ENCODE measurements around the gene CRHR2.
"Not testable (repeated sequence)": the region's sequence is repeated elsewhere in the genome, so short reads cannot be mapped to it uniquely, and the experiment has no call there.

The CRHR2 gene

GRCh38 chr7:30722671-30723070 lies 40.4 kb upstream of the CRHR2 start:
- Histone ChIP-seq H3K9me3 (ENCODE audit: low read length) (peaks cover 3% of the 10 kb centered on the region; the same call in 1 of the 2 replicates), H3K9me2 (ENCODE audit: low read depth, low read length) (no peaks in the 10 kb centered on the region), H3K4me1 (ENCODE audit: insufficient read depth, low read length, severe bottlenecking) (peaks cover 13% of the 10 kb centered on the region), H3F3A (ENCODE audit: insufficient read depth, low read length) (no peaks in the 10 kb centered on the region), H3K27ac (ENCODE audit: low read depth, low read length, poor library complexity, severe bottlenecking) (no peak overlapping the region), H2AFZ (ENCODE audit: low read length) (no peak overlapping the region), H3K9ac (ENCODE audit: low read length) (no peak overlapping the region), H3K27me3 (ENCODE audit: insufficient read depth, low read length) (peaks cover 7% of the 10 kb centered on the region; the same call in 1 of the 2 replicates), H4K20me1 (ENCODE audit: insufficient read depth, low read length) (no peaks in the 10 kb centered on the region), H3K79me2 (ENCODE audit: insufficient read depth, low read length) (no peaks in the 10 kb centered on the region), H3K4me3 (ENCODE audit: low read depth, low read length, poor library complexity, severe bottlenecking) (no peak overlapping the region), H3K4me2 (ENCODE audit: low read length) (no peak overlapping the region), H3K36me3 (ENCODE audit: insufficient read depth, low read length) (no peaks in the 10 kb centered on the region)
- TF ChIP-seq EZH2 (IDR thresholded peaks at IDR 0.05; ENCODE audit: borderline replicate concordance, low read length), result no peak
- no peak for TF ChIP-seq CTCF (IDR thresholded peaks at IDR 0.05; ENCODE audit: low read length)

GRCh38 chr7:30722187-30722586 lies 39.9 kb upstream of the CRHR2 start:
- no peak overlapping the region for H3K4me2 ChIP-seq (ENCODE audit: low read length)
- no peak overlapping the region for H3K4me3 ChIP-seq (ENCODE audit: low read depth, low read length, poor library complexity, severe bottlenecking)
- H3K36me3 ChIP-seq (ENCODE audit: insufficient read depth, low read length), result no peaks in the 10 kb centered on the region
- H3K27me3 ChIP-seq (ENCODE audit: insufficient read depth, low read length), result peaks cover 7% of the 10 kb centered on the region; the same call in 1 of the 2 replicates
- no peak overlapping the region for H3K9ac ChIP-seq (ENCODE audit: low read length)
- peaks cover 3% of the 10 kb centered on the region; the same call in 1 of the 2 replicates for H3K9me3 ChIP-seq (ENCODE audit: low read length)
- TF ChIP-seq EZH2 (IDR thresholded peaks at IDR 0.05; ENCODE audit: borderline replicate concordance, low read length), result no peak
- TF ChIP-seq CTCF (IDR thresholded peaks at IDR 0.05; ENCODE audit: low read length), result no peak
- H3F3A ChIP-seq (ENCODE audit: insufficient read depth, low read length), result no peaks in the 10 kb centered on the region
- H3K27ac ChIP-seq (ENCODE audit: low read depth, low read length, poor library complexity, severe bottlenecking), result no peak overlapping the region
- H3K9me2 ChIP-seq (ENCODE audit: low read depth, low read length), result no peaks in the 10 kb centered on the region
- peaks cover 9% of the 10 kb centered on the region for H3K4me1 ChIP-seq (ENCODE audit: insufficient read depth, low read length, severe bottlenecking)
- no peaks in the 10 kb centered on the region for H4K20me1 ChIP-seq (ENCODE audit: insufficient read depth, low read length)
- no peaks in the 10 kb centered on the region for H3K79me2 ChIP-seq (ENCODE audit: insufficient read depth, low read length)
- H2AFZ ChIP-seq (ENCODE audit: low read length), result no peak overlapping the region

DNA sequence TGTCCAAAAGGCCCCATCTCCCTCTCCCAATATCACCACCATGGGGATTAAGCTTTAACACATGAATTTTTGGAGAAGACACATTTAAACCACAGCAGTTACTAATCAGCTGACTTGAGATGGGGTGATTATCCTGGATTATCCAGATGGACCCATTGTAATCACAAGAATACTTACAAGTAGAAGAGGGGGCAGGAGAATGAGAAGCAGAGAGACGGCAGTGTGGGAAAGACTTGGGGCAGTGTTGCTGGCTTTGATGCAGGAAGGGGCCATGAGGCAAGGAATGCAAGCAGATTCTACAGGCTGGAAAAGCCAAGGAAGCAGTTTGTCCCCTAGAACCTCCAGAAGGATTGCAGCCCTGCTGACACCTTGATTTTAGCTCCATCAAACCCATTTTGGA lies 39.0 kb upstream of the CRHR2 start:
- no peak overlapping the region for H3K4me2 ChIP-seq (ENCODE audit: low read length)
- no peaks in the 10 kb centered on the region for H3F3A ChIP-seq (ENCODE audit: insufficient read depth, low read length)
- TF ChIP-seq EZH2 (IDR thresholded peaks at IDR 0.05; ENCODE audit: borderline replicate concordance, low read length) (no peak), CTCF (IDR thresholded peaks at IDR 0.05; ENCODE audit: low read length) (no peak)
- no peak overlapping the region for H2AFZ ChIP-seq (ENCODE audit: low read length)
- H3K79me2 ChIP-seq (ENCODE audit: insufficient read depth, low read length), result no peaks in the 10 kb centered on the region
- peaks cover 7% of the 10 kb centered on the region; the same call in 1 of the 2 replicates for H3K27me3 ChIP-seq (ENCODE audit: insufficient read depth, low read length)
- no peaks in the 10 kb centered on the region for H3K36me3 ChIP-seq (ENCODE audit: insufficient read depth, low read length)
- no peaks in the 10 kb centered on the region for H3K9me2 ChIP-seq (ENCODE audit: low read depth, low read length)
- H3K27ac ChIP-seq (ENCODE audit: low read depth, low read length, poor library complexity, severe bottlenecking), result no peak overlapping the region
- H3K9me3 ChIP-seq (ENCODE audit: low read length), result peaks cover 3% of the 10 kb centered on the region; the same call in 1 of the 2 replicates
- H3K4me3 ChIP-seq (ENCODE audit: low read depth, low read length, poor library complexity, severe bottlenecking), result no peak overlapping the region
- H4K20me1 ChIP-seq (ENCODE audit: insufficient read depth, low read length), result no peaks in the 10 kb centered on the region
- H3K9ac ChIP-seq (ENCODE audit: low read length), result no peak overlapping the region
- H3K4me1 ChIP-seq (ENCODE audit: insufficient read depth, low read length, severe bottlenecking), result no peaks in the 10 kb centered on the region

GRCh38 chr7:30719434-30719833 lies 37.2 kb upstream of the CRHR2 start:
- H3F3A ChIP-seq (ENCODE audit: insufficient read depth, low read length); H3K79me2 ChIP-seq (ENCODE audit: insufficient read depth, low read length); H3K4me2 ChIP-seq (ENCODE audit: low read length); H3K27ac ChIP-seq (ENCODE audit: low read depth, low read length, poor library complexity, severe bottlenecking); H2AFZ ChIP-seq (ENCODE audit: low read length); H3K36me3 ChIP-seq (ENCODE audit: insufficient read depth, low read length); H4K20me1 ChIP-seq (ENCODE audit: insufficient read depth, low read length); H3K27me3 ChIP-seq (ENCODE audit: insufficient read depth, low read length); H3K4me1 ChIP-seq (ENCODE audit: insufficient read depth, low read length, severe bottlenecking); H3K9me2 ChIP-seq (ENCODE audit: low read depth, low read length); H3K9ac ChIP-seq (ENCODE audit: low read length); H3K4me3 ChIP-seq (ENCODE audit: low read depth, low read length, poor library complexity, severe bottlenecking); H3K9me3 ChIP-seq (ENCODE audit: low read length): not testable (repeated sequence)
